ENCODE measurements around the gene PRR16. TPM values are rescaled to one million over a fixed set of nuclear protein-coding genes. Genes with fewer than 3 reads are reported as not detected.

Gene PRR16
- total RNA-seq, 2 experiments from 2014 or later: not detected

GRCh38 chr5:120466341-120467006 is 2.4 kb downstream of the PRR16 start:
- Mint-ChIP-seq H3K36me3 (ENCODE audit: low read depth) (no peaks in the 10 kb centered on the region), H3K4me1 (ENCODE audit: low read depth) (peaks cover 11% of the 10 kb centered on the region), H3K9me3 (no peaks in the 10 kb centered on the region), H3K27me3 (ENCODE audit: low read depth) (peaks cover 36% of the 10 kb centered on the region), H3K4me3 (no peak overlapping the region), H3K27ac (no peak overlapping the region)
- intact Hi-C loops (cut with micrococcal nuclease): no loop called here
- CTCF ChIA-PET: no interaction called here
- no peak for DNase-seq

GRCh38 chr5:120471971-120472370 is 7.9 kb downstream of the PRR16 start:
- intact Hi-C loops (cut with micrococcal nuclease): no loop called here
- no peak overlapping the region for H3K4me3 Mint-ChIP-seq
- no peaks in the 10 kb centered on the region for H3K36me3 Mint-ChIP-seq (ENCODE audit: low read depth)
- H3K27me3 Mint-ChIP-seq (ENCODE audit: low read depth): peaks cover 4% of the 10 kb centered on the region
- no peak for DNase-seq
- no peak overlapping the region for H3K27ac Mint-ChIP-seq
- no peaks in the 10 kb centered on the region for H3K9me3 Mint-ChIP-seq
- CTCF ChIA-PET: interaction anchor here (1.2 kb wide), 1 partner anchor 9 kb away, joined by 4 read pairs; no protein-coding TSS in a partner anchor
- no peaks in the 10 kb centered on the region for H3K4me1 Mint-ChIP-seq (ENCODE audit: low read depth)

- Mint-ChIP-seq H3K4me3 (no peak overlapping the region), H3K36me3 (ENCODE audit: low read depth) (no peaks in the 10 kb centered on the region), H3K9me3 (no peaks in the 10 kb centered on the region), H3K4me1 (ENCODE audit: low read depth) (no peaks in the 10 kb centered on the region), H3K27ac (no peak overlapping the region), H3K27me3 (ENCODE audit: low read depth) (peaks cover 4% of the 10 kb centered on the region)
- intact Hi-C loops (cut with micrococcal nuclease): no loop called here
- DNase-seq: no peak
- CTCF ChIA-PET: interaction anchor here (1.2 kb wide), 1 partner anchor 10 kb away, joined by 4 read pairs; no protein-coding TSS in a partner anchor
Observed at GRCh38 chr5:120472911-120473310, 8.8 kb downstream of the PRR16 start.

- Mint-ChIP-seq H3K4me3 (no peak overlapping the region), H3K9me3 (no peaks in the 10 kb centered on the region), H3K27me3 (ENCODE audit: low read depth) (peaks cover 4% of the 10 kb centered on the region), H3K4me1 (ENCODE audit: low read depth) (no peaks in the 10 kb centered on the region), H3K27ac (no peak overlapping the region), H3K36me3 (ENCODE audit: low read depth) (no peaks in the 10 kb centered on the region)
- no peak for DNase-seq
- CTCF ChIA-PET: no interaction called here
- intact Hi-C loops (cut with micrococcal nuclease): no loop called here
Observed at GRCh38 chr5:120473332-120473731, 9.2 kb downstream of the PRR16 start.

GRCh38 chr5:120476063-120476462 is 12.0 kb downstream of the PRR16 start:
- intact Hi-C loops (cut with micrococcal nuclease): no loop called here
- CTCF ChIA-PET: no interaction called here
- Mint-ChIP-seq H3K27ac (no peak overlapping the region), H3K9me3 (no peaks in the 10 kb centered on the region), H3K4me1 (ENCODE audit: low read depth) (no peaks in the 10 kb centered on the region), H3K36me3 (ENCODE audit: low read depth) (no peaks in the 10 kb centered on the region), H3K4me3 (no peak overlapping the region), H3K27me3 (ENCODE audit: low read depth) (no peaks in the 10 kb centered on the region)
- no peak for DNase-seq

- no peak for DNase-seq
- no peak overlapping the region for H3K27ac Mint-ChIP-seq
- H3K4me3 Mint-ChIP-seq: no peak overlapping the region
- intact Hi-C loops (cut with micrococcal nuclease): no loop called here
- CTCF ChIA-PET: no interaction called here
- no peaks in the 10 kb centered on the region for H3K27me3 Mint-ChIP-seq (ENCODE audit: low read depth)
- H3K36me3 Mint-ChIP-seq (ENCODE audit: low read depth): no peaks in the 10 kb centered on the region
- H3K9me3 Mint-ChIP-seq: no peaks in the 10 kb centered on the region
- no peaks in the 10 kb centered on the region for H3K4me1 Mint-ChIP-seq (ENCODE audit: low read depth)
Observed at GRCh38 chr5:120479066-120479465, 15.0 kb downstream of the PRR16 start.

- intact Hi-C loops (cut with micrococcal nuclease): no loop called here
- no peaks in the 10 kb centered on the region for H3K36me3 Mint-ChIP-seq (ENCODE audit: low read depth)
- no peaks in the 10 kb centered on the region for H3K9me3 Mint-ChIP-seq
- H3K4me3 Mint-ChIP-seq: no peak overlapping the region
- H3K4me1 Mint-ChIP-seq (ENCODE audit: low read depth): no peaks in the 10 kb centered on the region
- H3K27ac Mint-ChIP-seq: no peak overlapping the region
- CTCF ChIA-PET: no interaction called here
- no peaks in the 10 kb centered on the region for H3K27me3 Mint-ChIP-seq (ENCODE audit: low read depth)
- DNase-seq: no peak
Observed at GRCh38 chr5:120499876-120500563, 35.9 kb downstream of the PRR16 start.

- CTCF ChIA-PET: no interaction called here
- H3K27me3 Mint-ChIP-seq (ENCODE audit: low read depth): no peaks in the 10 kb centered on the region
- no peaks in the 10 kb centered on the region for H3K4me1 Mint-ChIP-seq (ENCODE audit: low read depth)
- no peaks in the 10 kb centered on the region for H3K36me3 Mint-ChIP-seq (ENCODE audit: low read depth)
- no peak for DNase-seq
- no peaks in the 10 kb centered on the region for H3K9me3 Mint-ChIP-seq
- no peak overlapping the region for H3K4me3 Mint-ChIP-seq
- intact Hi-C loops (cut with micrococcal nuclease): no loop called here
- no peak overlapping the region for H3K27ac Mint-ChIP-seq
Observed at GRCh38 chr5:120502531-120502930, 38.4 kb downstream of the PRR16 start.

GRCh38 chr5:120503341-120503740 is 39.2 kb downstream of the PRR16 start:
- CTCF ChIA-PET: no interaction called here
- Mint-ChIP-seq H3K27ac (no peak overlapping the region), H3K27me3 (ENCODE audit: low read depth) (no peaks in the 10 kb centered on the region), H3K9me3 (no peaks in the 10 kb centered on the region), H3K4me3 (no peak overlapping the region), H3K36me3 (ENCODE audit: low read depth) (no peaks in the 10 kb centered on the region), H3K4me1 (ENCODE audit: low read depth) (no peaks in the 10 kb centered on the region)
- no peak for DNase-seq
- intact Hi-C loops (cut with micrococcal nuclease): no loop called here

GRCh38 chr5:120504057-120504456 is 40.0 kb downstream of the PRR16 start:
- Mint-ChIP-seq H3K27me3 (ENCODE audit: low read depth) (no peaks in the 10 kb centered on the region), H3K36me3 (ENCODE audit: low read depth) (no peaks in the 10 kb centered on the region), H3K27ac (no peak overlapping the region), H3K9me3 (no peaks in the 10 kb centered on the region), H3K4me3 (no peak overlapping the region), H3K4me1 (ENCODE audit: low read depth) (no peaks in the 10 kb centered on the region)
- DNase-seq: no peak
- CTCF ChIA-PET: no interaction called here
- intact Hi-C loops (cut with micrococcal nuclease): no loop called here

GRCh38 chr5:120507197-120507596 is 43.1 kb downstream of the PRR16 start:
- CTCF ChIA-PET: no interaction called here
- no peaks in the 10 kb centered on the region for H3K4me1 Mint-ChIP-seq (ENCODE audit: low read depth)
- intact Hi-C loops (cut with micrococcal nuclease): no loop called here
- no peak for DNase-seq
- H3K4me3 Mint-ChIP-seq: no peak overlapping the region
- H3K9me3 Mint-ChIP-seq: no peaks in the 10 kb centered on the region
- H3K27me3 Mint-ChIP-seq (ENCODE audit: low read depth): no peaks in the 10 kb centered on the region
- no peak overlapping the region for H3K27ac Mint-ChIP-seq
- no peaks in the 10 kb centered on the region for H3K36me3 Mint-ChIP-seq (ENCODE audit: low read depth)

GRCh38 chr5:120507800-120508463 is 43.8 kb downstream of the PRR16 start:
- Mint-ChIP-seq H3K4me1 (ENCODE audit: low read depth) (no peaks in the 10 kb centered on the region), H3K4me3 (no peak overlapping the region), H3K9me3 (no peaks in the 10 kb centered on the region), H3K27me3 (ENCODE audit: low read depth) (no peaks in the 10 kb centered on the region), H3K27ac (no peak overlapping the region), H3K36me3 (ENCODE audit: low read depth) (no peaks in the 10 kb centered on the region)
- CTCF ChIA-PET: no interaction called here
- DNase-seq: no peak
- intact Hi-C loops (cut with micrococcal nuclease): no loop called here

- no peak for DNase-seq
- Mint-ChIP-seq H3K4me1 (ENCODE audit: low read depth) (no peaks in the 10 kb centered on the region), H3K27ac (no peak overlapping the region), H3K9me3 (no peaks in the 10 kb centered on the region), H3K27me3 (ENCODE audit: low read depth) (no peaks in the 10 kb centered on the region), H3K36me3 (ENCODE audit: low read depth) (no peaks in the 10 kb centered on the region), H3K4me3 (no peak overlapping the region)
- CTCF ChIA-PET: no interaction called here
- intact Hi-C loops (cut with micrococcal nuclease): no loop called here
Observed at GRCh38 chr5:120509053-120509452, 45.0 kb downstream of the PRR16 start.

Data from activated naive CD4-positive, alpha-beta T cell treated with anti-CD3 and anti-CD28 coated beads for 36 hours (primary cell).